Glutamatergic neuron (in vitro differentiated cells): ENCODE measurements around the gene ADGRG7. TPM values are rescaled to one million over a fixed set of nuclear protein-coding genes. Genes with fewer than 3 reads are reported as not detected.

Experiments used
- DNase-seq: peaks from one replicate; pipeline ENCODE4 v3.0.0; 2022
- H3K27ac Mint-ChIP-seq: one replicate; pipeline ENCODE4 v1.8.0; 2020; ENCODE audit warnings: mild to moderate bottlenecking, mixed read lengths, inconsistent platforms; ENCODE audit not compliant: unreplicated experiment
- H3K27me3 Mint-ChIP-seq: one replicate; pipeline ENCODE4 v1.8.0; 2020; ENCODE audit warnings: mild to moderate bottlenecking, moderate library complexity, mixed read lengths, inconsistent platforms; ENCODE audit not compliant: unreplicated experiment
- H3K36me3 Mint-ChIP-seq: one replicate; pipeline ENCODE4 v1.8.0; 2020; ENCODE audit warnings: mild to moderate bottlenecking, mixed read lengths, inconsistent platforms; ENCODE audit not compliant: unreplicated experiment
- H3K4me1 Mint-ChIP-seq: one replicate; pipeline ENCODE4 v1.8.0; 2020; ENCODE audit warnings: mild to moderate bottlenecking, low read depth, mixed read lengths, inconsistent platforms; ENCODE audit not compliant: unreplicated experiment
- H3K4me3 Mint-ChIP-seq: one replicate; pipeline ENCODE4 v1.8.0; 2020; ENCODE audit warnings: mild to moderate bottlenecking, mixed read lengths, inconsistent platforms; ENCODE audit not compliant: unreplicated experiment
- H3K9me3 Mint-ChIP-seq: one replicate; pipeline ENCODE4 v1.8.0; 2020; ENCODE audit warnings: mild to moderate bottlenecking, moderate library complexity, mixed read lengths, inconsistent platforms; ENCODE audit not compliant: unreplicated experiment
- CTCF ChIP-seq: fragments of 200-600 bp; sonication (generic); IDR thresholded peaks from one replicate; pipeline ENCODE4 v1.5.0; 2021; ENCODE audit not compliant: partially characterized antibody, unreplicated experiment
- total RNA-seq: library from RNA; stranded (reverse); fragmentation: NEBNext Ultra II Directional; extraction: Animal tissue kit (Norgen Biotek cat#: 25700); gene quantifications from one replicate; pipeline ENCODE4 v1.2.1, GENCODE V29; 2021; ENCODE audit not compliant: unreplicated experiment

ADGRG7 gene
- total RNA-seq, 1 donor from 2014 or later, result not detected

GRCh38 chr3:100629421-100630127 lies 20.2 kb downstream of the ADGRG7 start:
- Mint-ChIP-seq H3K9me3 (no peaks in the 10 kb centered on the region), H3K27me3 (no peaks in the 10 kb centered on the region), H3K4me3 (no peak overlapping the region), H3K36me3 (no peaks in the 10 kb centered on the region), H3K27ac (no peak overlapping the region), H3K4me1 (no peaks in the 10 kb centered on the region)
- TF ChIP-seq CTCF, result no peak
- no peak for DNase-seq

GRCh38 chr3:100630664-100631063 lies 21.3 kb downstream of the ADGRG7 start:
- Mint-ChIP-seq H3K27ac (no peak overlapping the region), H3K9me3 (no peaks in the 10 kb centered on the region), H3K27me3 (no peaks in the 10 kb centered on the region), H3K4me1 (no peaks in the 10 kb centered on the region), H3K4me3 (no peak overlapping the region), H3K36me3 (no peaks in the 10 kb centered on the region)
- TF ChIP-seq CTCF, result no peak
- DNase-seq, result no peak

- DNase-seq, result no peak
- TF ChIP-seq CTCF, result no peak
- Mint-ChIP-seq H3K36me3 (no peaks in the 10 kb centered on the region), H3K4me3 (no peak overlapping the region), H3K27ac (no peak overlapping the region), H3K4me1 (no peaks in the 10 kb centered on the region), H3K9me3 (no peaks in the 10 kb centered on the region), H3K27me3 (no peaks in the 10 kb centered on the region)
Measured at GRCh38 chr3:100631236-100631635, 21.8 kb downstream of the ADGRG7 start.

GRCh38 chr3:100634493-100635272 lies 25.3 kb downstream of the ADGRG7 start:
- Mint-ChIP-seq H3K27me3 (no peaks in the 10 kb centered on the region), H3K4me3 (no peak overlapping the region), H3K9me3 (peaks cover 2% of the 10 kb centered on the region), H3K27ac (no peak overlapping the region), H3K4me1 (no peaks in the 10 kb centered on the region), H3K36me3 (no peaks in the 10 kb centered on the region)
- peak; percentile 19 for DNase-seq
- no peak for TF ChIP-seq CTCF

- Mint-ChIP-seq H3K36me3 (no peaks in the 10 kb centered on the region), H3K27ac (no peak overlapping the region)
Measured at GRCh38 chr3:100635273-100635701, 25.9 kb downstream of the ADGRG7 start.

More at GRCh38 chr3:100635273-100635701, 25.9 kb downstream of the ADGRG7 start:
- Mint-ChIP-seq H3K27me3 (no peaks in the 10 kb centered on the region), H3K4me1 (no peaks in the 10 kb centered on the region), H3K9me3 (peaks cover 2% of the 10 kb centered on the region), H3K4me3 (no peak overlapping the region)
- no peak for DNase-seq
- TF ChIP-seq CTCF, result no peak
